ENCODE measurements around the gene PLEKHA5.

The PLEKHA5 gene

DNA sequence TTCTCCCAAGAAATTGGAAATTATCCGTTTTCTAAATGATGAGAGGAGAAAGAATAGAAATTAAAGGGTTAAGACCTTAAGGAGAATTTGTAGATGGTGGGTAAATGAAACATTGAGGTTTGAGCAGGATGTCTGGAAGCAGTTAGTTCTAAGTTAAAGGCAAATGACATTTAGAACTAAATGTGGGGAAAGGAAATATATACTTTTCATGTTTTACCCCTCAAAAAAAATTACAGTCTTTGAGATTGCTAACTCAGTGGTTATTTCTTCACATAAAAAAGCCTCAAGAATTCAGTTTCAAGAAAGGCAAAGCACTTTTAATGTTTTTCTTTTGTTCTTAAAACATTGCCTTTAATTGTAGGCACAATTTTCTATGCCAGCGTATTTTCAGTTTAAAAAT lies 114.0 kb downstream of the PLEKHA5 start:
- in situ Hi-C loops (cut with HindIII; ENCODE audit: low pct_ligation_motif_present, low pct_unique_long_range_greater_than_20kb, low sequenced_read_pairs), result no loop called here
- DNase-seq, result no peak

- in situ Hi-C loops (cut with HindIII; ENCODE audit: low pct_ligation_motif_present, low pct_unique_long_range_greater_than_20kb, low sequenced_read_pairs), result no loop called here
- no peak for DNase-seq
These were observed 114.8 kb downstream of the PLEKHA5 start for GRCh38 chr12:19244312-19244711.

DNA sequence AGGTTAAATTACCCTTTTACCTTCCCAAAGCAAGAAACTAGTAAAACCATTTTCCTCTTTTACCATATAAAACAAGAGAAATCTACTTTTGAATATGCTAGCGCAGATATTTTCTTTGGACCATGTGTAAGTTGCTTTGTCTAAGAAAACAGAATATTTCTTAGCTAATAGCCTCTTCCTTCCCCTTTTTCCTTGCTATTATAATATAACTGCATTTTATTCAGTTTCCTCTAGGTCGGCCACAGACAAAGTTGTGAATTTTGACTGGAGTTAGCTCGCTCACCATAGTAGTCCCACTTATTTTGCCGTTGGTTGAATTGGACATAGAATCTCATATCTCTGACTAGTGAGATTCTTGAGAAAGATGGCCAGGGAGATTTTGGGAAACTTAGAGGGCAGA lies 115.6 kb downstream of the PLEKHA5 start:
- DNase-seq, result no peak
- in situ Hi-C loops (cut with HindIII; ENCODE audit: low pct_ligation_motif_present, low pct_unique_long_range_greater_than_20kb, low sequenced_read_pairs), result no loop called here

DNA sequence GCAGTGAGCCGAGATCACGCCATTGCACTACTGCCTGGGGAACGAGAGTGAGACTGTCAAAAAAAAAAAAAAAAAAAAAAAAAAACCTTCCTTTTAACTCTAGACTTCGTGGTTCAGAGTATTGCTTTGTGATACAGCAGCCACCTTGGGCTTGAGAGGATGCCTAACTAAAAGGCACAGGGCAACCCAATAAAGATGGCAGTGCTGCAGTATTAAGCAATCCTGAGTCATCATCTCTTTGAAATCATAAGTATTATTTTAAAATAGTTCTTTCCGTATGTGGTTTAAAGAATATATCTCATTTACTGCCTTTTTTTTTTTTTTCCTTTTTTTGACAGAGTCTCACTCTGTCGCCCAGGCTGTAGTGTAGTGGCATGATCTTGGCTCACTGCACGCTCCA lies 116.1 kb downstream of the PLEKHA5 start:
- in situ Hi-C loops (cut with HindIII; ENCODE audit: low pct_ligation_motif_present, low pct_unique_long_range_greater_than_20kb, low sequenced_read_pairs), result no loop called here
- DNase-seq, result no peak

GRCh38 chr12:19246933-19247332 lies 117.4 kb downstream of the PLEKHA5 start:
- in situ Hi-C loops (cut with HindIII; ENCODE audit: low pct_ligation_motif_present, low pct_unique_long_range_greater_than_20kb, low sequenced_read_pairs), result no loop called here
- no peak for DNase-seq

DNA sequence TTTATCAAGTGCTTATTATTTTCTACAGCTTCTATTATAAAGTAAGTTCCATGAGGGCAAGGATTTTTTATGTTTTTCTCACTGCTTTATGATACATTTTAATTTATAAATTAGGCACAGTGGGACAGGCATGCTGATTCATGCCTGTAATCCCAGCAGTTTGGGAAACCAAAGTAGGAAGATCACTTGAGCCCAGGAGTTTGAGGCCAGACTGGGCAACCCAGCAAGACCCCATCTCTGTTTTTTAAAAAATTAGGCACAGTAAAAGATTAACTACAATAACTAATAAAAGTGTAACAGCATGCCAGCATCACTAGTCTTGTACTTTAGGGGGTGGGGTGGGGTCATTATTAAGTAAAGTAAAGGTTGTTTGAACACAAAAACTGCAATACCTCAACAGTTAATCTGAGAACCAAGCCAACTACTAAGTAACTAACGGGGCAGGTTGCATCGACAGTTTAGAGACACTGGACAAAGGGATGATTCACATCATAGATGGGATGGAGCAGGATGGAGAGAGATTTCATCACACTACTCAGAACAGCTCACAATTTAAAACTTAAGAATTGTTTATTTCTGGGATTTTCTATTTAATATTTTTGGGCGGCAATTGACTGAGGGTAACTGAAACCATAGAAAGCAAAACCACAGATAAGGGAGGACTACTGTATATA lies 119.5 kb downstream of the PLEKHA5 start:
- DNase-seq, result no peak
- in situ Hi-C loops (cut with HindIII; ENCODE audit: low pct_ligation_motif_present, low pct_unique_long_range_greater_than_20kb, low sequenced_read_pairs), result no loop called here

DNA sequence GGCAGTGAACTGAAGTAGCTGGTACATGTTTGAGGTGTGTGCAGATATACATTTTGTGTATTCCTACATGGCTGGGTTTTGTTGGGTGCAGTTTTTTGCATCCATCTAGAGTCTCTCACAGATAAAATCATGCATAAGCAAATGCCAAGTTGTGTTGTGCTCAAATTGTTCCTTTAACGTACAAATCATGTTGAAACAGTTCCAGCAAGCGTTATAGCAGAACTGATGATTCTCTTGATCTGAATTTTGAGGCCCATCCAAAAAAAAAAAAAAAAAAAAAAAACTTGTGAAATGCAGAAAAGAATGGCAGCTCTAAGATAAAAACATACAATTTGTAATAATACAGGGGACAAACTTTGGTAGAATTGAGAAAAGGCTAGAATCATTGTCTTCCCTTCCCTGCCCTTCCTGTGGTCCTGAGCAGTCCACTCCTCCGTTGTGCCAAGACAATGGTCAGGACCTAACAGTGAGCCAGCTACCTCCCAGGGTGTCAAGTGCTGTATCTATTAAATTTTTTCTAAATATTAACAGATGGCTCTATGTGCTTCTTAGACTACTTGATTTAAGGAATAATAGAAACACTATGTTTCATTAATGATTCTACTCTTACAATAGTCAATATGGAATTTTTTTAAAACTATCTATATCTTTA lies 122.1 kb downstream of the PLEKHA5 start:
- no peak for DNase-seq

GRCh38 chr12:19260135-19260534 lies 130.6 kb downstream of the PLEKHA5 start:
- no peak for DNase-seq
- in situ Hi-C loops (cut with HindIII; ENCODE audit: low pct_ligation_motif_present, low pct_unique_long_range_greater_than_20kb, low sequenced_read_pairs), result no loop called here

More for the DNA sequence above, 122.1 kb downstream of the PLEKHA5 start:
- in situ Hi-C loops (cut with HindIII; ENCODE audit: low pct_ligation_motif_present, low pct_unique_long_range_greater_than_20kb, low sequenced_read_pairs), result no loop called here

DNA sequence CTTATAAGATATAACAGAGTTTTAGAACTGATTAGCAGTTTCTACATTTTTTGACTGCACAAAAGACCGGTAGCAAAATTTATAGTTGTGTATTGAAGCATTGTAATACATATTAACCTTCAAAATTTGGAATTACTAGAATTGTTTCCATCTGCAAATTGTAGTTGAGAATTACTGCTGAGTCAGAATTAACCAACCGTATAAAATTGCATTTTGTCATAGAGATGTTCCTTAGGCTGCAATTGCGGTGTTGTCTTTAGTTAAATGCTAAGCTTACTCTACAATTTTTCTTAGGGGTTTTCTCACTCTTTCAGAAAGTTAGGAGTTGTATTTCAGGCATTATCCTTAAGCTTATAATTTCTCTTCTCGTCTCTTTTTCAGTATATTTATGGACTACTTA lies 132.2 kb downstream of the PLEKHA5 start:
- DNase-seq, result peak; percentile 35
- in situ Hi-C loops (cut with HindIII; ENCODE audit: low pct_ligation_motif_present, low pct_unique_long_range_greater_than_20kb, low sequenced_read_pairs), result no loop called here

GRCh38 chr12:19263672-19264071 lies 134.1 kb downstream of the PLEKHA5 start:
- in situ Hi-C loops (cut with HindIII; ENCODE audit: low pct_ligation_motif_present, low pct_unique_long_range_greater_than_20kb, low sequenced_read_pairs), result no loop called here
- DNase-seq, result no peak

DNA sequence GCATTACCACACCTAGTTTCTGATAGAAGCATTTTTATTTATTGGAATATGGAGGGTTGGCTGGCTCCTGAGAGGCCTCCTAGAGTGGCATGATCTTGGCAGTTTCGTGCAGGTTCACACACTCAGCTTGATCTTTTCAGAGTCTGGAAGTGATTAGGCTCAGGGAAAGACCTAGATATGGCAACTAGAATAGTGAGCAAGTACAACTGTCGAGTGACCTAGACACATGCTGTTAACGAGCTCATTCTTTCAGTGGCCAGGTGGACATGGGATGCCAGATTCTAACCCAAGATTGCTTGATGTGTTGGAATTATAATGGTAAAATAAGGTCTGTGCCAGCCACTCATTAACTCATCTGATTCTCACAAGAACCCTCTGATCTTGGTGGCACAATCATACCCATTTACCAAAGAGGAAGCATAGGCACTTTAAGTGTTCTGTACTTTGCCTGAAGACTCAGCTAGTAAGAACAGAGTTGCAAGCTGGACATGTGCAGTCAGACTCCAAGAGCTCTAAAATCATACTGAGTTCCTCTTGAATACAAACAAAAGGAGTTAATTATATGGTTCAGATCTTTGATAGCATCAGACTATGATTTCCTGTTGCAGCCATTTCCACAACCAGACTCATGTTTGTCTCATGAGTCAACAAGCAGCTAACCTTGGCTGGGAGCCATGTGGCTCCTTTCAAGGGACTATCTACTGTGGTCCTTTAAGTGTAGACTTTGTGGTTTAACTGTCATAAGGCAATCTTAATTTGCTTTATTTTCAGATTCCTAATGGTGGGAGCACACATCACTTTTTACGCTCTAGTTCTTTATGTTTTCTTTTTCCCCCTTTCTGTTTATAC lies 144.2 kb downstream of the PLEKHA5 start:
- DNase-seq, result peak; percentile 94
- in situ Hi-C loops (cut with HindIII; ENCODE audit: low pct_ligation_motif_present, low pct_unique_long_range_greater_than_20kb, low sequenced_read_pairs), result no loop called here

DNA sequence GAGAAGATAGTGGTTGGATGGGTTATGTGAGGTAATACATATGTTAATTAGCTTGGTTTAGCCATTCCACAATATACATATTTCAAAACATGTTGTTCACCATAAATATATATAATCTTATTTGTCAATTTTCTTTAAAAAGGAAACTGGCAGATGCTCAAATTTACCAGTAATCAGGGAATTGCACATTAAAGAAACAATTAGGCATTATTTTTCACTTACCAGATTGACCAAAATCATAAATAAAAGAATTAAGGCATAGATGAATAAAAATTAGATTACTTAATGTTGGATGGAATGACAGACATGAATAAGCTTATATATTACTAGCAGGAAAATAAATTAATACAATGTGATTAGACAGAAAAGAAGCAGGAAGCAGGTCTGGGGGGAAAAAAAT lies 147.2 kb downstream of the PLEKHA5 start:
- DNase-seq, result no peak
- in situ Hi-C loops (cut with HindIII; ENCODE audit: low pct_ligation_motif_present, low pct_unique_long_range_greater_than_20kb, low sequenced_read_pairs), result no loop called here

DNA sequence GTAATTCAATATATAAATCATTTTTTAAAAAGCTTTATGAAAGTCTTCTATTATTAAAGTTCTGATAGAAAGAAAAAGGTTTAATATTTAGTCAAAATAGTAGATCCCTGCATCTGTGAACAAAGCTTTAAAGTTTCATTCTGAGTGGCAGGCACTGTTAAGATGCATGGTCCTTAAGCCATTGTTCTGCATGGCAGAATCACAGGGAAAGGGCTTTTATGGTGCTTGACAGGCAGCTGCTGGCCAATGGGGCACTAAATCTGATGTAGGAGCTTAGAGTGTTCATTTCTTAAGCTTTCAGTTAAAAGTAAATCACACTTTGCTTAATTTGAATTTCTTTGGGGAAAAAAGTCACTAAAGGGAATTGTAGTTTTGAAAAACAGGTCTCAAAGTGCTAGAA lies 148.2 kb downstream of the PLEKHA5 start:
- no peak for DNase-seq
- in situ Hi-C loops (cut with HindIII; ENCODE audit: low pct_ligation_motif_present, low pct_unique_long_range_greater_than_20kb, low sequenced_read_pairs), result no loop called here

DNA sequence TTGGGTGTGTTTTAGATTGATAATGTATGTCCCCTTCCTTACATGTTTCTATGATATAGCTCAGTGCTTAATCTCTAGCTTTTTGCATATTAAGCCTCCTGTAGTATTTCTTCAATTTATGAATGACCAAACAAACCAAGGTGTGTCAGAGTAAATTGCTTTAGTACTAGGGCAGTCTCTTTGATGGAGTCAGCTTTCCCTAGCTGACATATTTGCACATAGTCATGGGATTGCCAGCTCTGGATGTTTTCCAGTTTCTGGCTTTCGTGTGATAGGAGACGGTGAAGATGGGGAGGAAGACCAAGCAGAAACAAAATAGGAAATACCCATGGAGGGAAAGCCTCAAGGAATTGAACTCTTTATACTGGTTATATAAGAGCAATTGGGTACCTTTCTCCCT lies 148.9 kb downstream of the PLEKHA5 start:
- in situ Hi-C loops (cut with HindIII; ENCODE audit: low pct_ligation_motif_present, low pct_unique_long_range_greater_than_20kb, low sequenced_read_pairs), result no loop called here
- no peak for DNase-seq

DNA sequence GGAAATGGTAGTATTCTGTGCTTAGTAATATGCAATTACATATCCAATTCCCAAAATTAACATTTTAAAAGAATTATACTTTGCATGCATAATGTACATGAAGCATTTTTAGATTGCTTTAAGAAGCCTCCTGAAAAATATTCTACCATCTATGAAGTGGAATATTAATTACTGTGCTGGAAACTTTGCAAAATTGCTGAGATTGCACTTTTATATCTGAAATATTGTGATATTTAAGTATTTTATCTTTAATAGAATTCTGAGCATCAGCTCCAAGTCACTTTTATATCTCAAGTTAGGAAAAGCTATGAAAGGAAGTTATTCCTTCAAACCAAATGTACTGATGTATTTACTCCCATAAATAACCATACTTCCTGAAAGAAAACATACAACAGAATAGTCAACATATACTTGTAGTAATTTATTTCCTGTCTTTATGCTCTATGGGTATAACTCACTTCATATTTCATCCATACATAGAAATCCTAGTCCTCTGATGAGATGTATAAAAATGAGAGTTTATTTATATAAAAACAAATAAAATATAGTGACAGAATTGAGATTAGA lies 152.7 kb downstream of the PLEKHA5 start:
- DNase-seq, result no peak
- in situ Hi-C loops (cut with HindIII; ENCODE audit: low pct_ligation_motif_present, low pct_unique_long_range_greater_than_20kb, low sequenced_read_pairs), result no loop called here

DNA sequence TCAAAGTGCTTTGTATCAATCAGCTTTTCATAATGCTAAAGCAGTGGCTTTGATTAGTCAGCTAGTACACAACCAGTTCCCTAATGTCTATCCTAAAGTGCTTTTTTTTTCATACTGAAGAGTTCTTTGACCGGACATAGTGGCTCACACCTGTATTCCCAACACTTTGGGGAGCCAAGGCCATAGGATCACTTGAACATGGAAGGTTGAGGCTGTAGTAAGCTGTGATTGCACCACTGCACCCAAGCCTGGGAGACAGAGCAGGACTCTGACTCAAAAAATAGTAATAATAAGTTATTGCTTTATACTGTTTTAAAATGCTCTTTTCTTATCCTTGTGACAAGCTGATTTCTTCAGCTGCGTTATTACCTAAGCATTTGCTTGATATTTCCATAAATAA lies 155.1 kb downstream of the PLEKHA5 start:
- DNase-seq, result no peak
- in situ Hi-C loops (cut with HindIII; ENCODE audit: low pct_ligation_motif_present, low pct_unique_long_range_greater_than_20kb, low sequenced_read_pairs), result no loop called here

- in situ Hi-C loops (cut with HindIII; ENCODE audit: low pct_ligation_motif_present, low pct_unique_long_range_greater_than_20kb, low sequenced_read_pairs), result no loop called here
- no peak for DNase-seq
These were observed 156.4 kb downstream of the PLEKHA5 start for GRCh38 chr12:19285793-19286448.

DNA sequence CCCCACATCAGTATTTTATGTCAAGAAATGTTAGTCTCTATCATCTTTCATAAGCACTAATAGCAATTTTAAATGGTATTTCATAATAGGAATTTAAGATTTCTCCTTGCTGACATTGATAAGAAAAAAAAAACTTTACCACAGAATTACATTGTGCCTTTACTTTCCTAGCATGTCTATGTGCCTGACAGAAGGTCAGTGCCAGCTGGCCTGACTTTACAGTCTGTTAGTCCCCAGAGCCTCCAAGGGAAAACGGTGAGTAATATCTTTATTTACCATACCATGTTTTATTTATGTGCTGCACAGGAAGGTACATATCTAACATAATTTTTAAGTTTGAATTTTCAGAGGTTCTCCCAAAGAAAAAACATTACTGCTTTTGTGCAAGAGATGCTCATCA lies 157.8 kb downstream of the PLEKHA5 start:
- in situ Hi-C loops (cut with HindIII; ENCODE audit: low pct_ligation_motif_present, low pct_unique_long_range_greater_than_20kb, low sequenced_read_pairs), result no loop called here

GRCh38 chr12:19288161-19288560 lies 158.6 kb downstream of the PLEKHA5 start:
- in situ Hi-C loops (cut with HindIII; ENCODE audit: low pct_ligation_motif_present, low pct_unique_long_range_greater_than_20kb, low sequenced_read_pairs), result no loop called here
- no peak for DNase-seq

More for the DNA sequence above, 157.8 kb downstream of the PLEKHA5 start:
- no peak for DNase-seq

Data from ACHN (cell line).